CD4-positive, alpha-beta T cell treated with Interferon alpha-2 for 1 hour (primary cell): ENCODE data around the gene CHST6.
"Not testable (repeated sequence)": the region's sequence is repeated elsewhere in the genome, so short reads cannot be mapped to it uniquely, and the experiment has no call there.

Experiments
- DNase-seq, 2 donors: peaks; one replicate each; pipeline ENCODE4 v3.0.0-alpha.2; 2020 to 2022

CHST6 gene

DNA sequence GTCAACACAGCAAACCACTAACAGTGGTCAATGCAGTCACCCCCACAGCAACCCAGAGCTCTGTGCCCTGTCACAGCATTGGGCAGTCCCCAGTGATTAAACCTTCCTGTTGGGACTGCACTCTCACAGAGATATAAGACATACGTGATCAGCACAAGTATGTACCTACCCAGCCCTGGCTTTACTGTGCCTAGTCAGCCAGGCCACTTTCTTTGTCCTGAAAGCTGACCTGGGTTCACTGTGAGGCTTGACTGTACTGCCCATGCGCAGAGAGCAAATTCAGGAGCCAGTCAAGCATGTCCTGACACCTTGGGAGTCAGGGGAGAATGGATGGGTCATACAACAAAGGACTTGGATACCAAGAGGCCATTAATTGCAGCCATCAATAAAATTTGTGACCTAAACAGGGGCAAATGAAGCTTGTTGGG is 19.8 kb downstream of the CHST6 start:
- DNase-seq = no peak

DNA sequence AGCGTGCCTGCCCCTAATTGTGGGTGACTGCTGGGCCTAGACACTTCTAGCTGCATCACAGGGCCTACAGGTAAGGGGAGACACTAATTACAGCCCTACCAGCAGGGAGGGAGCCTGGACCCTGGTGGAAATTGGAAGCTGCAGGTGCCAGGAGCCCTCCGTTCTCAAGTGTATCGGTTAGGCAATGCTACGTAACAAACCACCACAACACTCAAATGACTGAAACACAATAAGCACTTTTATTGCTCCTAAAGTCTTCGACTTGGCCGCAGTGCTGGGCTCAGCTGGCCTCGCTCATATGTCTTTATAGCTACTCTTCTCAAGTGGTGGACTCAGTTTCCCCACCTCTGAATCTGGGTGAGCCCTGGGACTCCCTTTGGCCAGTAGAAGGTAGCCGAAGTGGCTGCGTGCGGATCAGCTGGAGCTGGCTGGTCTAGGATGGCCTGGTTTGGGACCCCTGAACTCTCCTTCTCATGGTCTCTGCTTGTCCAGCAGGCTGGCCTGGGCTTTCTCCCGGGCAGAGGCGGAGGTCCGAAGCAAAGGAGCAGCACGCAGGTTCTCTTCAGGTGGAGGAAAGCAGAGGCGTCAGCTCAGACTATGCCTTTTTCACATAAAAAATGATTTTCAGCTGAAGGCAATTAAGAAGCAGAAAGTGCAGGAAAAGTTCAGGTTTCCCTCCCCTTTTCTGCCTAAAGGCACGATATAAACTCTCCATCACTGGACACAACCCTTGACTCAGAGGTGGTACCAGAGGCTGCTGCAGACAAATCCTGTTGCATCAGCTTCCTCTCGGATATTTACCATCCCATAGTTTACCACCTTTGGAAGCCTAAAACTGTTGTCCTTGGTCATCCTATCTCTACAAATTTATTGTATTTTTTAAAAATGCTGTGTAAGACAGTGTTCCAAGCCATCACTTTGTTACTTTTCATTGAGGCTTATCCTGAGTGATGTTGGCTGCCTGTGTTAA is 22.0 kb downstream of the CHST6 start:
- DNase-seq = no peak

- DNase-seq = peak; percentile 37 to 63
Measured at GRCh38 chr16:75471723-75472633, 23.3 kb downstream of the CHST6 start.

DNA sequence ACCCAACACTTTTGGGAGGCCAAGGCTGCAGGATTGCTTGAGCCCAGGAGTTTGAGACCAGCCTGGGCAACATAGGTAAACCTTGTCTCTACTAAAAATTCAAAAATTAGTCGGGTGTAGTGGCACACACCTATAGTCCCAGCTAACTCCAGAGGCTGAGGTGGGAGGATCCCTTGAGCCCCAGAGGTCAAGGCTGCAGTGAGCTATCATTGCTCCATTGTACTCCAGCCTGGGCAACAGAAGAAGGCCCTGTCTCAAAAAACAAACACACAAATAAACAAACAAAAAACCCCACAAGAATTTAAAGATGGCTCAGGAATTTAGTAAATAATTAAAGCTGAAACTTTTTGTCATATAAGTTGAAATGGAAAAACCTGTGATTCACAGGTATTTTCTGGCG is 28.5 kb downstream of the CHST6 start:
- no peak for DNase-seq

GRCh38 chr16:75464122-75464918 is 30.9 kb downstream of the CHST6 start, which contains the start of gene TMEM170A:
TSS of gene TMEM170A (minus strand) at chr16:75464689. CDS start at chr16:75464600, 89 bp downstream.
- DNase-seq = peak; percentile 98 to 99

GRCh38 chr16:75463389-75464121 is 31.7 kb downstream of the CHST6 start:
- DNase-seq = not testable (repeated sequence)

GRCh38 chr16:75462806-75463205 is 32.4 kb downstream of the CHST6 start:
- DNase-seq = peak in 1 of 2 donors; percentile 59

DNA sequence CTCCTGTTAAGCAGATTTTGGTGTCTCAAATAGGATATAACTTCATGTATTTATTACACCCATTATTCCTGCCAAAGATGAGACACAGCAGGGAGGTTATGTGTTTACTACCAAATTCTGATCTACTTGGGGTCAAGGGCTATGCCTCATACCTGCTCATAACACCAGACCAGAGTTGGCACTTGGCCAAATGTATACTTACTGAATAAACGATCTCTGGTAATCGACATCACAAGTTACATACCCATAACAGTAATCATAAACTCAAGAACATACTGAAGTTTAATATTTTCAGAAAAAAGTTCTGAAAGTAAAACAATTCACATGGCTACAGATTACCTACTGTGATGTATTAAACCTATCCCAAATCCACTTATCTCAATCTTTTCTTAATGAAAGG is 33.7 kb downstream of the CHST6 start:
- no peak for DNase-seq

DNA sequence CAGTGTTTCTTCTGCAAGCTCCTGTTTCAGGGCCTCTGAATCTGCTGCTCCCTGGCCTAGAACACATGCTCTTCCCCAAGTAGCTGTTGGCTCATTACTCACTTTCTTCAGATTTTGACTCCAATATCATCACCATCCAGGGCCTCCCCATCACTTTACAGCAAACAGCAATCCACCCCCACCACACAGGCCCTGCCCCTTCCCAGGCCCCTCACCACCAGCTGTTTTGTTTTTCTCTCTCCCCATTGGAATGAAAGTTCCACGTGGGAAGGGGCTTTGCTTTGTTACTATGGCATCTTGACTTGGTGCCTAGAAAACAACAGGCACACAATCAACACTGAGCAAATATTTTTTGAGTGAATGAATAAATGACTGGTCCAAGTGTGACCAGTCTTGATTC is 34.8 kb downstream of the CHST6 start:
- no peak for DNase-seq

GRCh38 chr16:75459691-75460090 is 35.5 kb downstream of the CHST6 start:
- no peak for DNase-seq

DNA sequence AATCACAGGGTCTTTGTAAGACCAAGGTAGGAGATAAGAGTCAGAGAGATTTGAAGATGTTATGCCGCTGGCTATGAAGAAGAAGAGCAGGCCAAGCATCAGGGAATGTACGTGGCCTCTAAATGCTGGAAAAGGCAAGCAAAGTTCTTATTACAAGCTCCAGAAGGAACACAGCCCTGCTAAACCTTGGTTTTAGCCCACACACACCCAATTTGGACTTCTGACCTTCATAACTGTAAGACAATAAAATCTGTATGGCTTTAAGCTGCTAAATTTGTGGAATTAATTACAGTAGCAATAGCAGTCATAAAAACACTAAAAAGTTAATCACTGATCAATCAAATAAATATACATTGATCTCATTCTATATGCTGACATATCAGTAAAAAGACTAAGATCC is 36.8 kb downstream of the CHST6 start:
- no peak for DNase-seq

- DNase-seq = no peak
Measured at GRCh38 chr16:75458029-75458428, 37.2 kb downstream of the CHST6 start.

GRCh38 chr16:75457485-75458021 is 37.7 kb downstream of the CHST6 start:
- no peak for DNase-seq

DNA sequence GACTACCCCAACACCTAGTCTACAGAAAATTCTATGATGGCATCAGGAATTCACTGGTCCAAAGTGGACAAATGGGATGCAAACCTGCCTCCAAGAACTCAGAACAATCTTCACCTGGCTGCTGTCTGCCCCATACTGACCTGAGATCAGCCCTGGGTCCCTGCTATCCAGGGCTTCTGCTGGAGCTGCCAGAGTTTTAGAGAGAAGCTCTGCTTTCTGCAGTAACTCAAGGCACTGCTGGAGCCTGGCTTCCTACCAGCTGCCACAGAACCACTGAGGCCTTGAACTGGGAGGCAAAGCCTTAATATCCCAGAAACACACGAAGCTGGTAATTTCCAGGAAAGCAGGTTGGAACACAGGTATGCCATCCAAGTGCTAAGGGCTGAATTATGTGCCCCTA is 38.3 kb downstream of the CHST6 start:
- DNase-seq = no peak

DNA sequence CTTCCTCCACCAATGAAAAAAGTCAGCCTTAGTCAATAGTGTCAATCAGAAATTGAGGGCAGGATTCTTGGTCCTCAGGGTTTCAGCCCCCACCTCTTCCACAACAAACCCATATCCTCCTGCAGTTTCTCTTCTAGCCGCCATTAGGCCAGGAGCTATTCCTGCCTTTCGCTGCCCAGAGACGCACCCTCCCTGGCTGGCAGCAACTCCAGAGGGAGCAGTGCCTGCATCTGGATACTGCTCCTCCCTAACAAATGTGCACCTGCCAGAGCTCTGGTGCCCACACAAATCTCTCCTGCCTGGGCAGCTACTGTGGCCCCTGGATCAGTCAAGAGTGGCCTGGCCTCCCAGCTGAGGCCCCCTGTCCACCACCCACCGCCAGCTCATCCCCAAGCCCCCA is 38.8 kb downstream of the CHST6 start:
- not testable (repeated sequence) for DNase-seq

DNA sequence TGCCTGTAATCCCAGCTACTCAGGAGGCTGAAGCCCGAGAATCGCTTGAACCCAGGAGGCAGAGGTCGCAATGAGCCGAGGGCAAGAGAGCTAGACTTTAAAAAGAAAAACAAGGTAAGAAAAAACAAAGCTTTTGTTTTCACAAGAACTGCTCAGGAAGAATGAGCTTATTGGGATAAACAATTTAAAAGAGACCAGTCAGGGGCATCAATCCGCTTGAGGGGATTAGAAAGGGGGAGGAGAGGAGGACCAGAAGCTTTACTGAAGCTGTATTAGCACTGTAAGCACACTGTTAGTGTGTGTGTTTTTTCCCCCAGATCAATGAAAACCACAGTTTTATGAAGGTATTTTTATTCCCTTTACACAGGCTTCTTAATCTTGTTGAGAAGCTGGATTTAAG is 39.6 kb downstream of the CHST6 start:
- DNase-seq = no peak

DNA sequence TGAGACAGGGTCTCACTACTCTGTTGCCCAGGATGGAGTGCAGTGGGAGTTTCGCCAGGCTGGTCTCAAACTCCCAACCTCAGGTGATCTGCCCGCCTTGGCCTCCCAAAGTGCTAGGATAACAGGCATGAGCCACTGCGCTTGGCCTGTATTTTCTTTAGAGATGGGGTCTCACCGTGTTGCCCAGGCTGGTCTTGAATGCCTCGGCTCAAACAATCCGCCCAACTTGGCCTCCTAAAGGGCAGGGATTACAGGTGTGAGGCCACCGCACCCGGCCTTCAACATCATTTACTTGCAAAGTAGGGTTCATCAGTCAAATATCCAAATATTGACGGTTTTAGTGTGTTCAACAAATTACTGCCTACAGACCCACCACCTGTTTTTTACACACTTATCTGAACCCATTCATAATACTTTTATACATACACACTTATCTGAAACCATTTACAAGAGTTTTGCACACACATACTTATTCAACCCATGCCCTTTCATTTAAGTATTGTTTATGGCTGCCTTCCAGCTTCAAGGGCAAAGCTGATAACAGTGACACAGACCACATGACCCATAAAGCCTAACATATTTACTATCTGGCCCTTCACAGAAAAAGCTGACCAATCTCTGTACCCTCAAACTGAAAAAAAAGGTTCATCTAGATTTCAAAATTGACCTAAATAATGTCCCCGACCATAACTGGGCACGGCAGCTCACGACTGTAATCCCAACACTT is 42.6 kb downstream of the CHST6 start:
- no peak for DNase-seq

DNA sequence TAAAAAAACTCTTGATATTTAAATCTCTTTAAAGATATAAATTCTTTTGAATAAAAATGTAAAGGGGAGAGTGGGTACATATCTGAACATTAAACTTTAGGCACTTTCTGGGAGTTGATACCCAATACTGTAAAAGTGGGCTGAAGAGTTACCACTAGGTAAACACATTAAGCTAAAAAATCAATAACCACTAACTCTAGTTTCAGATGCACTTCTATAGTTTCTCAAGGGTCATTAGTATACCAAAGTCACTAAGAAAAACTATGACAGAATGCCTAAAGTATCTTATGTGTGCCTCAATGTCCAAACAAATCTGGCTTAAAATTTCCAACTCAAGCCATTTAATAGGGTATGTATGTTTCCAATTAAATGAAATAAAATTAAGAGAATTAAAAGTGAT is 48.8 kb downstream of the CHST6 start:
- DNase-seq = no peak

GRCh38 chr16:75445298-75445697 is 49.9 kb downstream of the CHST6 start:
- DNase-seq = no peak

- no peak for DNase-seq
Measured at GRCh38 chr16:75443298-75443697, 51.9 kb downstream of the CHST6 start.
